Common myeloid progenitor, CD34-positive (primary cell): ENCODE data around the gene SULT2A1.

Experiments
- CTCF ChIA-PET: fragments of 350-600 bp; sonication (Branson Sonifier 250); formaldehyde crosslinking; loops from one replicate; lab custom pipeline; 2021; ENCODE audit warnings: antibody characterized with exemption; lab: Charles Lee
- POLR2A ChIA-PET: fragments of 350-600 bp; sonication (Branson Sonifier 250); formaldehyde crosslinking; loops from one replicate; lab custom pipeline; 2021; ENCODE audit warnings: antibody characterized with exemption; lab: Charles Lee
- DNase-seq, 3 donors: peaks; one replicate each; pipeline versions ENCODE4 v3.0.0 to v3.0.0-alpha.2; 2013
- H3K27ac ChIP-seq, 2 experiments: 1 replicate in 1 of 2; 2 replicates in 1 of 2; pipeline ENCODE4 v1.7.0; 2013; ENCODE audit warnings: inconsistent platforms in 2 of 2, low read length in 2 of 2, mild to moderate bottlenecking in 2 of 2, low read depth in 1 of 2, moderate library complexity in 1 of 2; ENCODE audit not compliant: severe bottlenecking in 2 of 2, insufficient read depth in 1 of 2, poor library complexity in 1 of 2
- H3K27me3 ChIP-seq, 5 experiments: replicated peaks in 2 of 5; 1 replicate in 3 of 5; 2 replicates in 2 of 5; pipeline versions ENCODE4 v1.6.1 to v1.7.0; 2013; ENCODE audit warnings: low read length in 4 of 5, mild to moderate bottlenecking in 2 of 5, moderate library complexity in 2 of 5, inconsistent platforms in 1 of 5; ENCODE audit not compliant: insufficient read depth in 5 of 5, control insufficient read depth in 4 of 5
- H3K36me3 ChIP-seq, 4 experiments: 1 replicate in 2 of 4; 2 replicates in 2 of 4; pipeline versions ENCODE4 v1.6.1 to v1.7.0; 2013; ENCODE audit warnings: low read length in 3 of 4, control low read depth in 1 of 4, mild to moderate bottlenecking in 1 of 4; ENCODE audit not compliant: control insufficient read depth in 4 of 4, insufficient read depth in 4 of 4
- H3K4me1 ChIP-seq, 4 experiments: 1 replicate in 3 of 4; 2 replicates in 1 of 4; pipeline versions ENCODE4 v1.6.1 to v1.7.1; 2013; ENCODE audit warnings: low read length in 3 of 4, mild to moderate bottlenecking in 3 of 4, control low read depth in 1 of 4, inconsistent platforms in 1 of 4, moderate library complexity in 1 of 4; ENCODE audit not compliant: control insufficient read depth in 4 of 4, insufficient read depth in 4 of 4; ENCODE audit errors: control extremely low read depth in 1 of 4
- H3K4me3 ChIP-seq, 7 experiments: 1 replicate in 4 of 7; 2 replicates in 3 of 7; pipeline versions ENCODE4 v1.5.1 to v1.7.0; 2013; ENCODE audit warnings: mild to moderate bottlenecking in 7 of 7, low read length in 6 of 7, moderate library complexity in 6 of 7, inconsistent platforms in 2 of 7, low read depth in 2 of 7, control low read depth in 1 of 7; ENCODE audit not compliant: insufficient read depth in 4 of 7, control insufficient read depth in 1 of 7; ENCODE audit errors: extremely low read depth in 1 of 7
- H3K9me3 ChIP-seq, 5 experiments: 1 replicate in 4 of 5; 2 replicates in 1 of 5; pipeline versions ENCODE4 v1.6.1 to v1.7.1; 2013; ENCODE audit warnings: low read length in 4 of 5, mild to moderate bottlenecking in 2 of 5, inconsistent platforms in 1 of 5, low read depth in 1 of 5, moderate library complexity in 1 of 5; ENCODE audit not compliant: control insufficient read depth in 4 of 5, insufficient read depth in 2 of 5; ENCODE audit errors: control extremely low read depth in 1 of 5
- WGBS: methylation state at CpG from one replicate; pipeline ENCODE4 v1.1.5; 2013; ENCODE audit not compliant: insufficient coverage; 5-methylcytosine and 5-hydroxymethylcytosine counted together

The SULT2A1 gene

GRCh38 chr19:47897861-47898260, 11.7 kb upstream of the SULT2A1 start:
- POLR2A ChIA-PET, result no interaction called here
- H3K36me3 ChIP-seq, result no peaks in the 10 kb centered on the region
- no peak overlapping the region for H3K27ac ChIP-seq
- no peak overlapping the region for H3K4me3 ChIP-seq
- 84% methylated on average over 8 of the region's 9 CpGs for WGBS
- peaks cover 0 to 1% (median 0%) of the 10 kb centered on the region in 5 experiments for H3K27me3 ChIP-seq
- CTCF ChIA-PET, result no interaction called here
- peaks cover 0 to 6% (median 5%) of the 10 kb centered on the region in 5 experiments for H3K9me3 ChIP-seq
- no peaks in the 10 kb centered on the region for H3K4me1 ChIP-seq
- DNase-seq, result no peak

GRCh38 chr19:47896773-47897172, 10.7 kb upstream of the SULT2A1 start:
- peaks cover 0 to 2% (median 0%) of the 10 kb centered on the region in 4 experiments for H3K4me1 ChIP-seq
- H3K9me3 ChIP-seq, result peaks cover 0 to 6% (median 5%) of the 10 kb centered on the region in 5 experiments
- H3K27ac ChIP-seq, result no peak overlapping the region
- no peaks in the 10 kb centered on the region for H3K27me3 ChIP-seq
- WGBS, result 100% methylated on average over 2 of the region's 5 CpGs
- no peak for DNase-seq
- H3K36me3 ChIP-seq, result no peaks in the 10 kb centered on the region
- CTCF ChIA-PET, result no interaction called here
- POLR2A ChIA-PET, result interaction anchor here (0.6 kb wide), 1 partner anchor 657 kb away, joined by 3 read pairs; no protein-coding TSS in a partner anchor
- no peak overlapping the region for H3K4me3 ChIP-seq

- no peaks in the 10 kb centered on the region for H3K27me3 ChIP-seq
- no peak overlapping the region for H3K27ac ChIP-seq
- no peak for DNase-seq
- POLR2A ChIA-PET, result no interaction called here
- H3K9me3 ChIP-seq, result peaks cover 0 to 6% (median 5%) of the 10 kb centered on the region in 5 experiments
- 100% methylated on average over 3 of the region's 4 CpGs for whole genome bisulfite sequencing
- CTCF ChIA-PET, result no interaction called here
- H3K4me3 ChIP-seq, result no peak overlapping the region
- H3K4me1 ChIP-seq, result peaks cover 0 to 5% (median 0%) of the 10 kb centered on the region in 4 experiments
- H3K36me3 ChIP-seq, result no peaks in the 10 kb centered on the region
These were observed 9.9 kb upstream of the SULT2A1 start for GRCh38 chr19:47896019-47896418.

- POLR2A ChIA-PET, result no interaction called here
- peaks cover 0 to 7% (median 0%) of the 10 kb centered on the region in 4 experiments for H3K4me1 ChIP-seq
- no peaks in the 10 kb centered on the region for H3K36me3 ChIP-seq
- H3K27ac ChIP-seq, result no peak overlapping the region
- WGBS, result 100% methylated on average over 4 of the region's 5 CpGs
- peaks cover 0 to 6% (median 5%) of the 10 kb centered on the region in 5 experiments for H3K9me3 ChIP-seq
- no peaks in the 10 kb centered on the region for H3K27me3 ChIP-seq
- CTCF ChIA-PET, result no interaction called here
- no peak overlapping the region for H3K4me3 ChIP-seq
- no peak for DNase-seq
These were observed 9.2 kb upstream of the SULT2A1 start for GRCh38 chr19:47895165-47895782.

- ChIA-PET POLR2A (no interaction called here), CTCF (no interaction called here)
- WGBS, result 54% methylated on average over 4 of the region's 7 CpGs
- peak; percentile 87 to 95 (median 87) for DNase-seq
- Histone ChIP-seq H3K27ac (no peak overlapping the region), H3K9me3 (peaks cover 0 to 6% (median 5%) of the 10 kb centered on the region in 5 experiments), H3K4me1 (peaks cover 0 to 7% (median 0%) of the 10 kb centered on the region in 4 experiments), H3K4me3 (no peak overlapping the region), H3K27me3 (peaks cover 0 to 3% (median 0%) of the 10 kb centered on the region in 5 experiments), H3K36me3 (no peaks in the 10 kb centered on the region)
These were observed 6.0 kb upstream of the SULT2A1 start for GRCh38 chr19:47891923-47892666.

GRCh38 chr19:47891622-47891922, 5.5 kb upstream of the SULT2A1 start:
- POLR2A ChIA-PET, result no interaction called here
- H3K9me3 ChIP-seq, result peaks cover 0 to 6% (median 4%) of the 10 kb centered on the region in 5 experiments
- H3K4me3 ChIP-seq, result no peak overlapping the region
- peaks cover 0 to 7% (median 0%) of the 10 kb centered on the region in 4 experiments for H3K4me1 ChIP-seq
- 40% methylated on average over 1 of the region's 2 CpGs for WGBS
- DNase-seq, result no peak
- peak overlapping the region in 1 of 2 experiments; percentile 61 for H3K27ac ChIP-seq
- peaks cover 0 to 3% (median 0%) of the 10 kb centered on the region in 5 experiments for H3K27me3 ChIP-seq
- H3K36me3 ChIP-seq, result no peaks in the 10 kb centered on the region
- CTCF ChIA-PET, result no interaction called here
